ENCODE data around the gene PPP1R7.

Gene PPP1R7

GRCh38 chr2:241177526-241178334 lies 27.5 kb downstream of the PPP1R7 start:
- H3K9me3 ChIP-seq (ENCODE audit: control insufficient read depth in 2 of 2, low read length in 2 of 2), result no peaks in the 10 kb centered on the region
- no peak overlapping the region for H3K27ac ChIP-seq (ENCODE audit: low read length)
- H3K27me3 ChIP-seq (ENCODE audit: control insufficient read depth in 1 of 2, insufficient read depth in 2 of 2, low read length in 2 of 2), result no peaks in the 10 kb centered on the region
- no peaks in the 10 kb centered on the region for H3K4me1 ChIP-seq (ENCODE audit: control insufficient read depth, insufficient read depth, low read length)
- H3K36me3 ChIP-seq (ENCODE audit: control insufficient read depth in 2 of 2, insufficient read depth in 2 of 2, low read length in 2 of 2), result peaks cover 22 to 29% of the 10 kb centered on the region in 2 donors
- no peak overlapping the region for H3K9ac ChIP-seq (ENCODE audit: low read length in 2 of 2)
- no peak overlapping the region for H3K4me3 ChIP-seq (ENCODE audit: low read length in 2 of 2)

GRCh38 chr2:241178961-241179360 lies 28.7 kb downstream of the PPP1R7 start:
- no peak overlapping the region for H3K9ac ChIP-seq (ENCODE audit: low read length in 2 of 2)
- no peak overlapping the region for H3K27ac ChIP-seq (ENCODE audit: low read length)
- H3K36me3 ChIP-seq (ENCODE audit: control insufficient read depth in 2 of 2, insufficient read depth in 2 of 2, low read length in 2 of 2), result peaks cover 23 to 37% of the 10 kb centered on the region in 2 donors
- no peaks in the 10 kb centered on the region for H3K9me3 ChIP-seq (ENCODE audit: control insufficient read depth in 2 of 2, low read length in 2 of 2)
- no peak overlapping the region for H3K4me3 ChIP-seq (ENCODE audit: low read length in 2 of 2)
- no peaks in the 10 kb centered on the region for H3K27me3 ChIP-seq (ENCODE audit: control insufficient read depth in 1 of 2, insufficient read depth in 2 of 2, low read length in 2 of 2)
- no peaks in the 10 kb centered on the region for H3K4me1 ChIP-seq (ENCODE audit: control insufficient read depth, insufficient read depth, low read length)

- Histone ChIP-seq H3K36me3 (ENCODE audit: control insufficient read depth in 2 of 2, insufficient read depth in 2 of 2, low read length in 2 of 2) (peaks cover 19 to 31% of the 10 kb centered on the region in 2 donors), H3K9me3 (ENCODE audit: control insufficient read depth in 2 of 2, low read length in 2 of 2) (no peaks in the 10 kb centered on the region), H3K27me3 (ENCODE audit: control insufficient read depth in 1 of 2, insufficient read depth in 2 of 2, low read length in 2 of 2) (no peaks in the 10 kb centered on the region), H3K9ac (ENCODE audit: low read length in 2 of 2) (no peak overlapping the region), H3K27ac (ENCODE audit: low read length) (no peak overlapping the region), H3K4me3 (ENCODE audit: low read length in 2 of 2) (no peak overlapping the region), H3K4me1 (ENCODE audit: control insufficient read depth, insufficient read depth, low read length) (no peaks in the 10 kb centered on the region)
Observed at GRCh38 chr2:241179899-241180298, 29.6 kb downstream of the PPP1R7 start.

GRCh38 chr2:241180495-241180894 lies 30.2 kb downstream of the PPP1R7 start:
- H3K9me3 ChIP-seq (ENCODE audit: control insufficient read depth in 2 of 2, low read length in 2 of 2), result no peaks in the 10 kb centered on the region
- H3K36me3 ChIP-seq (ENCODE audit: control insufficient read depth in 2 of 2, insufficient read depth in 2 of 2, low read length in 2 of 2), result peaks cover 13 to 30% of the 10 kb centered on the region in 2 donors
- no peak overlapping the region for H3K4me3 ChIP-seq (ENCODE audit: low read length in 2 of 2)
- H3K27me3 ChIP-seq (ENCODE audit: control insufficient read depth in 1 of 2, insufficient read depth in 2 of 2, low read length in 2 of 2), result no peaks in the 10 kb centered on the region
- no peak overlapping the region for H3K9ac ChIP-seq (ENCODE audit: low read length in 2 of 2)
- no peaks in the 10 kb centered on the region for H3K4me1 ChIP-seq (ENCODE audit: control insufficient read depth, insufficient read depth, low read length)
- no peak overlapping the region for H3K27ac ChIP-seq (ENCODE audit: low read length)

GRCh38 chr2:241182126-241182525 lies 31.9 kb downstream of the PPP1R7 start:
- H3K9ac ChIP-seq (ENCODE audit: low read length in 2 of 2), result no peak overlapping the region
- H3K27me3 ChIP-seq (ENCODE audit: control insufficient read depth in 1 of 2, insufficient read depth in 2 of 2, low read length in 2 of 2), result no peaks in the 10 kb centered on the region
- no peak overlapping the region for H3K4me3 ChIP-seq (ENCODE audit: low read length in 2 of 2)
- peaks cover 12 to 24% of the 10 kb centered on the region in 2 donors for H3K36me3 ChIP-seq (ENCODE audit: control insufficient read depth in 2 of 2, insufficient read depth in 2 of 2, low read length in 2 of 2)
- H3K4me1 ChIP-seq (ENCODE audit: control insufficient read depth, insufficient read depth, low read length), result no peaks in the 10 kb centered on the region
- no peaks in the 10 kb centered on the region for H3K9me3 ChIP-seq (ENCODE audit: control insufficient read depth in 2 of 2, low read length in 2 of 2)
- no peak overlapping the region for H3K27ac ChIP-seq (ENCODE audit: low read length)

GRCh38 chr2:241182531-241183133 lies 32.4 kb downstream of the PPP1R7 start:
- no peak overlapping the region for H3K4me3 ChIP-seq (ENCODE audit: low read length in 2 of 2)

GRCh38 chr2:241183221-241183620 lies 33.0 kb downstream of the PPP1R7 start:
- no peaks in the 10 kb centered on the region for H3K27me3 ChIP-seq (ENCODE audit: control insufficient read depth in 1 of 2, insufficient read depth in 2 of 2, low read length in 2 of 2)
- H3K9me3 ChIP-seq (ENCODE audit: control insufficient read depth in 2 of 2, low read length in 2 of 2), result no peaks in the 10 kb centered on the region
- no peaks in the 10 kb centered on the region for H3K4me1 ChIP-seq (ENCODE audit: control insufficient read depth, insufficient read depth, low read length)
- H3K9ac ChIP-seq (ENCODE audit: low read length in 2 of 2), result no peak overlapping the region
- H3K27ac ChIP-seq (ENCODE audit: low read length), result no peak overlapping the region
- peaks cover 12 to 18% of the 10 kb centered on the region in 2 donors for H3K36me3 ChIP-seq (ENCODE audit: control insufficient read depth in 2 of 2, insufficient read depth in 2 of 2, low read length in 2 of 2)
- H3K4me3 ChIP-seq (ENCODE audit: low read length in 2 of 2), result no peak overlapping the region

More at GRCh38 chr2:241182531-241183133, 32.4 kb downstream of the PPP1R7 start:
- Histone ChIP-seq H3K36me3 (ENCODE audit: control insufficient read depth in 2 of 2, insufficient read depth in 2 of 2, low read length in 2 of 2) (peaks cover 12 to 22% of the 10 kb centered on the region in 2 donors), H3K9ac (ENCODE audit: low read length in 2 of 2) (no peak overlapping the region), H3K4me1 (ENCODE audit: control insufficient read depth, insufficient read depth, low read length) (no peaks in the 10 kb centered on the region), H3K27me3 (ENCODE audit: control insufficient read depth in 1 of 2, insufficient read depth in 2 of 2, low read length in 2 of 2) (no peaks in the 10 kb centered on the region), H3K27ac (ENCODE audit: low read length) (no peak overlapping the region), H3K9me3 (ENCODE audit: control insufficient read depth in 2 of 2, low read length in 2 of 2) (no peaks in the 10 kb centered on the region)

GRCh38 chr2:241184901-241185300 lies 34.6 kb downstream of the PPP1R7 start:
- Histone ChIP-seq H3K27ac (ENCODE audit: low read length) (no peak overlapping the region), H3K36me3 (ENCODE audit: control insufficient read depth in 2 of 2, insufficient read depth in 2 of 2, low read length in 2 of 2) (peaks cover 7 to 13% of the 10 kb centered on the region in 2 donors), H3K4me3 (ENCODE audit: low read length in 2 of 2) (no peak overlapping the region), H3K4me1 (ENCODE audit: control insufficient read depth, insufficient read depth, low read length) (no peaks in the 10 kb centered on the region), H3K27me3 (ENCODE audit: control insufficient read depth in 1 of 2, insufficient read depth in 2 of 2, low read length in 2 of 2) (no peaks in the 10 kb centered on the region), H3K9me3 (ENCODE audit: control insufficient read depth in 2 of 2, low read length in 2 of 2) (no peaks in the 10 kb centered on the region), H3K9ac (ENCODE audit: low read length in 2 of 2) (no peak overlapping the region)

GRCh38 chr2:241185961-241186360 lies 35.7 kb downstream of the PPP1R7 start:
- no peaks in the 10 kb centered on the region for H3K4me1 ChIP-seq (ENCODE audit: control insufficient read depth, insufficient read depth, low read length)
- no peak overlapping the region for H3K4me3 ChIP-seq (ENCODE audit: low read length in 2 of 2)
- H3K9ac ChIP-seq (ENCODE audit: low read length in 2 of 2), result no peak overlapping the region
- H3K9me3 ChIP-seq (ENCODE audit: control insufficient read depth in 2 of 2, low read length in 2 of 2), result no peaks in the 10 kb centered on the region
- H3K27ac ChIP-seq (ENCODE audit: low read length), result no peak overlapping the region
- H3K36me3 ChIP-seq (ENCODE audit: control insufficient read depth in 2 of 2, insufficient read depth in 2 of 2, low read length in 2 of 2), result peaks cover 7 to 13% of the 10 kb centered on the region in 2 donors
- H3K27me3 ChIP-seq (ENCODE audit: control insufficient read depth in 1 of 2, insufficient read depth in 2 of 2, low read length in 2 of 2), result no peaks in the 10 kb centered on the region

- Histone ChIP-seq H3K4me3 (ENCODE audit: low read length in 2 of 2) (no peak overlapping the region), H3K4me1 (ENCODE audit: control insufficient read depth, insufficient read depth, low read length) (no peaks in the 10 kb centered on the region), H3K27me3 (ENCODE audit: control insufficient read depth in 1 of 2, insufficient read depth in 2 of 2, low read length in 2 of 2) (no peaks in the 10 kb centered on the region), H3K9ac (ENCODE audit: low read length in 2 of 2) (no peak overlapping the region), H3K36me3 (ENCODE audit: control insufficient read depth in 2 of 2, insufficient read depth in 2 of 2, low read length in 2 of 2) (peaks cover 5 to 12% of the 10 kb centered on the region in 2 donors), H3K27ac (ENCODE audit: low read length) (no peak overlapping the region), H3K9me3 (ENCODE audit: control insufficient read depth in 2 of 2, low read length in 2 of 2) (no peaks in the 10 kb centered on the region)
Observed at GRCh38 chr2:241187101-241187917, 37.0 kb downstream of the PPP1R7 start.

All from stomach smooth muscle (tissue), 2 donors.